ENCODE results near the gene C12orf75.
"Not testable (repeated sequence)": the region's sequence is repeated elsewhere in the genome, so short reads cannot be mapped to it uniquely, and the experiment has no call there.

The C12orf75 gene

DNA sequence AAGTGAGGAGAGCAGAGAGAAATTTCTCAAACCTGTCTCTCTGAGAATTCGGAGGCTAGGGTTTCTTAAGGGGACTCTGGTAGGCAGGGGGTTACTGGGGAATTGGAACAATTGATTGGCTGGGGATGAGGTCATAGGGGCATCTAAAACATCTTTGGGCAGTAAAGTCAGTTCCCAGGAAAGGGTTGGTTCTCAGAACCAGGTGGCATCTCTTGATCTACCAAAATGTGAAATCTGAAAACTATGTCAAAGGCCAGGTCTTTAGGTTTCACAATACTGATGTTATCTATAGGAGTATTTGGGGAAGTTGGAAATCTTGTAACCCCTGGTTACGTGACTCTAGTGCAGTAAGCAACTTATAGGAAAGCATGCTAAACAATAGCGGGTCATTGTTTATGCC, 6.9 kb downstream of the C12orf75 start:
- DNase-seq = no peak

DNA sequence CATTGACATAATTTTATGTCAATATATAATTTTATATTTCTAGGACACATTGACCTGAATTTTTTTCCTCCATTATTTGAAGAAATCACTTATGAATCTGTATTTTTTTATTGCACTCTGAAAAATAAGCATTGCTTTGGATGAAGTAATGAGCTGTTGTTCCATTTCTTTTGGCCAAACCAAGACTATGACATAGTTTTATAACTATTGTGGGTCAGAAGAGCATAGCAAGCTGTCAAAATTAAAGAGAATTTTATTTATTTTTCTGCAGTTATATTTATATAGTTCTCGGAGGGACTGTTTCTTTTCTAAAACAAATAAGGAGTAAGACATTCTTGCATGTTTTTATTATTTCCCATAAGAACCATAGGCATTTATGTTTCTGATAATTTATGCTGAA, 8.5 kb downstream of the C12orf75 start:
- DNase-seq = no peak

DNA sequence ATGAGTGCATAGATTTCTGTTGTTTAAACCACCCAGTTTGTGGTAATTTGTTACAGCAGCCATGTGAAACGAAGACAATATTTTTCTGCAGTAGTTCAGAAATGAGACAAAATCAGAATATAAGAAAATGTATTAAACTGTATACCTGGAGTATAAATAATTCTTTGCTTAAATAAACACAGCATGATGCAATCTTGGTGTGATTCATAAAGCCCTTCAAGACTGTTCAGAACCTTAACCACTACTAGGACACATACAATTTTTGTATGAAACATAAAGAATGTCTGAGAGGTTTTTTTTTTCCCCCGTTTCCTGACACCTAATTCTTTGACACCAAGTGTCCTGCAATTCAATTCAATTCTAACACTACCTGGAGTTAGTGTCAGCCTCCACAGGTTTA, 10.5 kb downstream of the C12orf75 start:
- DNase-seq = no peak

DNA sequence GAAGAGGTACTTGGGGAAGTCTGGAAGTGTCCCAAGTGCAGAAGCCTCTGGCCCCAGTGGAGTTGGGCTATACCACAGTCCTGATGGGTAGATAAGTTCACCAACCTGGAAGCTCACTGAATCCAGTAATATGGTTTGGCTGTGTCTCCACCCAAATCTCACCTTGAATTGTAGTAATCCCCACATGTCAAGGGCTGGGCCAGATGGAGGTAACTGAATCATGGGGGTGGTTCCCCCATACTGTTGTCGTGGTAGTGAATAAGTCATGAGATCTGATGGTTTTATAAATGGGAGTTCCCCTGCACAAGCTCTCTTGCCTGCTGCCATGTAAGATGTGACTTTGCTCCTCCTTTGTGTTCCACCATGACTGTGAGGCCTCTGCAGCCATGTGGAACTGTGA, 11.1 kb downstream of the C12orf75 start:
- not testable (repeated sequence) for DNase-seq

- DNase-seq = no peak
Observed at GRCh38 chr12:105342464-105342863, 12.0 kb downstream of the C12orf75 start.

- DNase-seq = no peak
Observed at GRCh38 chr12:105343836-105344235, 13.3 kb downstream of the C12orf75 start.

DNA sequence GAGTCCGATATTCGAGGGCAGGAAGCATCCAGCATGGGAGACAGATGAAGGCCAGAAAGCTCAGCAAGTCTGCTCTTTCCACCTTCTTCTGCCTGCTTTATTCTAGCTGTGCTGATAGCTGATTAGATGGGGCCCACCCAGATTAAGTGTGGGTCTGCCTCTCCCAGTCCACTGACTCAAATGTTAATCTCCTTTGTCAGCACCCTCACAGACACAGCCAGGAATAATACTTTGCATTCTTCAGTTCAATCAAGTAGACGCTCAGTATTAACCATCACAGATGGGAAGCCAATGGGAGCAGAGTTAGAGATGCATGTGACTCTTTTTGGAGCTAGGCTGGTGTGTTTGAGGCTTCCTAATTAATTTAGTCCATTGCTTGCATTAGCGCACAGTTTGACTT, 17.0 kb downstream of the C12orf75 start:
- DNase-seq = no peak

- DNase-seq = no peak
Observed at GRCh38 chr12:105348142-105348541, 17.7 kb downstream of the C12orf75 start.

GRCh38 chr12:105348561-105348960, 18.1 kb downstream of the C12orf75 start:
- DNase-seq = no peak

GRCh38 chr12:105349138-105349537, 18.6 kb downstream of the C12orf75 start:
- DNase-seq = no peak

DNA sequence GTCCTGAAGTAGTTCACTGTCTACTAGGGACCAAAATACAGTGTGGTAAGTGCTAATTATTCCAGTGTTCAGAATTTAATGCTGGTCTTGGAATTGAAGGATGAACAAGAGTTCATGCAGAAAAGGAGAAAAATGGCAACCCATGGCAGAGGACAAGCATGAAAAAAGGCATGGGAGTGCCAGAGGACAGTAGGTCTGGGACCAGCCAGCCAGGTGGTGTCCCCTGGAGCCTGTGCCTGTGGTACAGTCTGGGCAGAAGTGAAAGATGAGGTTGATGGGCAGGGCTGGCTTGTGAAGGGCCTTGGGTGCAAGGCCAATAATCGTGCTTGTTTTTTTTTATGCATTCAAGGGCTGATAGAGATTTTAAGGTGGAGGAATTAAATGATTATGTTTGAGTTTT, 21.0 kb downstream of the C12orf75 start:
- DNase-seq = no peak

GRCh38 chr12:105352052-105352451, 21.6 kb downstream of the C12orf75 start:
- DNase-seq = no peak

DNA sequence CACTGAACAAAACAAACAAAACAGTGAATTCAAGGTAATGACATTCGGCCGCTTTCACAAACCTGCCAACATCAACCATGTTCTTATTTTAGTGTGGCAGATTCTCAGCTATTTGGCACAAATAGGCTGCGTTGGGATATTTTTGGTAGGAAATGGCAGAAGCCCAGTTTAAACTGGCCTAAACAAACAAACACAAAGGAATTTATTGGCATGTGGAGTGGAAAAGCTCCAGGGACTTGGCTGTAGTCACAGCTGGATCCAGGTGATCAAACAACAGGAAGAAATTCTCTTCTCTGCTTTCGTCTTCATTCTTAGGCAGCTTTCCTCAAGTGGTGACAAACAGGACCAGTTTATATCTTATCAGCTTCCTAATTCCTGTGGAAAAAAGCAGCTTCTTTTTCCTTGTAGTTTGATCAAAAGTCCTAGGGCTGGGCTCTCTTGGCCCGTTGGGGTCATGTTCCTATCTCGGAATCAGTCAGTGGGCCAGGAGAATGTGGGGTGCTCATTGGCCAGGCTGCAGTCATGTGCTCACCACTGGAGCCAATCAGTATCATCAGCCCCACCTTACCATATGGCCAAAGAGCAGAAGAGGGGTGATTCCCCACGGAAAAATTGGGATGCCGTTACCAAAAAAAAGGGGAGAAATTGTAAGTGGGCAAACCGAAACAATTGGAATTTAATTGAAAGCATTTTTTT, 22.6 kb downstream of the C12orf75 start:
- no peak for DNase-seq

DNA sequence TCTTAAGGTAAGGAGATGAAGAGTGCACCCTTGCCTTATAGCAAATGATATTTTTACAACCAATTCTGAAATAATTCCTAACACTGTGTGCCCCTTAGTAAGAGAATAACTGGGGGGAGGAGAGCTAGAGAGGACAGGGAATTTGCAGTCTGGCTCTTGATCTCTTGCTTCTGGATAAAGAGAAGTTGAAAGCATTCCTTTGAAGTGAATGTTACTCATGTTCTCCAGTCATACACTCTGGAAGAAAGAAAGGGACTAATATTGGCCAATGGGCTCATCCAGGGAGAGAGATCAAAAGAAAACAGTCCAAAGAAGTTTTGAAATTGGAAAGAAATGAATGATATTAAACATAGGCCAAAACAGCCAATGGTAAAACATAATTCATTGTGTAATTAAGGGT, 25.3 kb downstream of the C12orf75 start:
- DNase-seq = no peak

- DNase-seq = no peak
Observed at GRCh38 chr12:105357162-105357691, 26.7 kb downstream of the C12orf75 start.

GRCh38 chr12:105358789-105359188, 28.3 kb downstream of the C12orf75 start:
- DNase-seq = no peak

- no peak for DNase-seq
Observed at GRCh38 chr12:105359856-105360255, 29.4 kb downstream of the C12orf75 start.

- no peak for DNase-seq
Observed at GRCh38 chr12:105363890-105364289, 33.4 kb downstream of the C12orf75 start.

DNA sequence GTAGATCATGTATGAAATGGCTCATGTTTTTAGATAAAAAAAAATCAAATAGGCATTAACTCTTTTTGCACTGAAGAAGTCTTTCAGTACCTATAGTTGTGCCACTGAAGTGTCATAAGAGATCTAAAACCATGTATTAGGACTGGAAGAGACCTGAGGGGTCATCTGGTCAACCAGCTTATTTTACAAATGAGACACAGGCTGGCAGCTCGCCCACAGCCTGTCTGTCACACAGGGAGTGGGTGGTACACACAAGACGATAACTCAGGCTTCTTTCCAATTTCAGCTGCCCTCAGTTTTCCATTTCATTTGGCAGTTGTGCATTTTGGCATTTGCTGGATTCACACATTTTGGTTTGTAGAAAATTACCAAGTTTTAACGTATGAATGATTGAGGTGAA, 34.7 kb downstream of the C12orf75 start:
- no peak for DNase-seq

- no peak for DNase-seq
Observed at GRCh38 chr12:105368047-105368646, 37.7 kb downstream of the C12orf75 start.

- no peak for DNase-seq
Observed at GRCh38 chr12:105369014-105369413, 38.5 kb downstream of the C12orf75 start.

DNA sequence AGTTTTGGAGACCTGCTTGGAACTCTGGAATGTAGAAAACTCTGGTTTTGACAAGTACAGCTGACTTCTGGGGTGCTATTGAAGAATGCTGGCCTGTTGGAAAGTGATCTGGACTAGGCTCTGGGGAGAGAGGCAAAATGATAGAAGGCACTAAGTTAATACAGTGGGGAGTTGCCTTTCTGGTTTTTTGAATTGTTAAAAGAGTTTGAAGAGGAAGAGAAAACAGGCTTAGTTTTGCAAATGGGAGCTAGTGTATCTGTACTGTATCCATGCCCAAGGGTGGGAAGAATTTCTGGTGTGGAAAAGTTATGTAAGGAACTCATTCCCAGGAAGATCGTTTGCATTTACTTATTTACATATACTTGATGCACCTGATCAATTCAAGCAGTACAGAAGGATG, 43.8 kb downstream of the C12orf75 start:
- no peak for DNase-seq

GRCh38 chr12:105377077-105377476, 46.6 kb downstream of the C12orf75 start:
- no peak for DNase-seq

DNA sequence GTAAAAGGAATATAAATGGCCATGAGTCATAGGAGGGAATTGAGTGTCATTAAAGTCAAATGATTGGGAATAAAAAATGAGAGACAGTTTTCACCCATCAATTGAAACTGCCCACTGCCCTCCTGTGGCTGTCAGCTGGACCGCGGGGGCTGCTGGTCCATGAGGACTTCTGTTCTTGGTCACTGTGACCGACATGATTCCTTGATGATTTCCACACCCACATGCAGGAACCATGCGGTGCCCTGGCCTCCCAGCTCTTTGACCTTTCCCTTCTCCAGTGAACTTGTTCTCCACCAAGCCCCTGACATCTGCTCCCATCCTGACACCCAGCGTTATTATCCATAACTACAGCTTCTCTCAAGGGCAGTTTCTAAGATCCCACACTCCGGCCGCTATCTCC, 48.4 kb downstream of the C12orf75 start:
- DNase-seq = no peak

Measured in GF-D8 (cell line).